Fibroblast of lung (primary cell): Measurements from ENCODE around the gene RPL36AL. TPM values are rescaled to one million over a fixed set of nuclear protein-coding genes. Genes with fewer than 3 reads are reported as not detected.

Experiments used
- DNase-seq, 2 donors: peaks; one replicate each; pipeline versions ENCODE4 v3.0.0 to v3.0.0-alpha.2; 2010; ENCODE audit warnings: low read depth in 2 of 2
- H2AFZ ChIP-seq: 2 replicates; pipeline ENCODE4 v1.5.1; 2012; ENCODE audit warnings: low read length, control low read depth, inconsistent platforms
- H3K27ac ChIP-seq: 2 replicates; pipeline ENCODE4 v1.5.1; 2011; ENCODE audit warnings: low read length, control low read depth; ENCODE audit not compliant: insufficient read depth
- H3K27me3 ChIP-seq: 2 replicates; pipeline ENCODE4 v1.5.1; 2011; ENCODE audit warnings: mild to moderate bottlenecking, low read length; ENCODE audit not compliant: control insufficient read depth, insufficient read depth
- H3K36me3 ChIP-seq: 2 replicates; pipeline ENCODE4 v1.5.1; 2011; ENCODE audit warnings: low read length; ENCODE audit not compliant: control insufficient read depth, insufficient read depth
- H3K4me1 ChIP-seq: 2 replicates; pipeline ENCODE4 v1.5.1; 2011; ENCODE audit warnings: low read length; ENCODE audit not compliant: control insufficient read depth, insufficient read depth; ENCODE audit errors: extremely low read depth
- H3K4me2 ChIP-seq: 2 replicates; pipeline ENCODE4 v1.5.1; 2011; ENCODE audit warnings: low read length, control low read depth; ENCODE audit not compliant: insufficient read depth; ENCODE audit errors: extremely low read depth
- H3K4me3 ChIP-seq, 4 experiments: fragments of 200-600 bp in 1 of 4; sonication (generic) in 1 of 4; replicated peaks in 1 of 4; 2 replicates each; pipeline ENCODE4 v1.5.1; 2011 to 2016; ENCODE audit warnings: low read length in 4 of 4, low read depth in 3 of 4, mild to moderate bottlenecking in 3 of 4, control low read depth in 2 of 4, inconsistent platforms in 1 of 4, mixed read lengths in 1 of 4; ENCODE audit not compliant: insufficient read depth in 1 of 4; ENCODE audit errors: control extremely low read depth in 1 of 4
- H3K79me2 ChIP-seq: 2 replicates; pipeline ENCODE4 v1.5.1; 2012; ENCODE audit warnings: mild to moderate bottlenecking, low read length, inconsistent platforms; ENCODE audit not compliant: control insufficient read depth, insufficient read depth
- H3K9ac ChIP-seq: 2 replicates; pipeline ENCODE4 v1.5.1; 2011; ENCODE audit warnings: mild to moderate bottlenecking, low read length, control low read depth; ENCODE audit not compliant: insufficient read depth
- H3K9me3 ChIP-seq: 2 replicates; pipeline ENCODE4 v1.5.1; 2012; ENCODE audit warnings: low read depth, low read length; ENCODE audit not compliant: control insufficient read depth, insufficient read depth
- H4K20me1 ChIP-seq: 2 replicates; pipeline ENCODE4 v1.5.1; 2011; ENCODE audit warnings: low read length; ENCODE audit not compliant: control insufficient read depth, insufficient read depth; ENCODE audit errors: extremely low read depth
- EZH2 ChIP-seq: IDR thresholded peaks from 2 replicates; pipeline ENCODE4 v1.5.1; 2012; ENCODE audit warnings: low read length, control low read depth, mild to moderate bottlenecking; ENCODE audit errors: missing control alignments
- polyA plus RNA-seq, 2 donors: library from polyadenylated mRNA; depleted of rRNA in 1 of 2; stranded (reverse) in 1 of 2; unstranded in 1 of 2; fragments of >200 nt; gene quantifications; 2 replicates each; pipeline ENCODE4 v1.2.1, GENCODE V29; 2011 to 2012; ENCODE audit warnings: missing spikeins in 1 of 2
- total RNA-seq: library from RNA; depleted of rRNA; stranded (reverse); fragments of >200 nt; gene quantifications from 2 replicates; pipeline ENCODE4 v1.2.1, GENCODE V29; 2014
- TF ChIP-seq, protein P1 (sequence below), 2 donors: IDR thresholded peaks in 1 of 2; conservative IDR thresholded peaks in 1 of 2; 1 replicate in 1 of 2; 2 replicates in 1 of 2; pipeline ENCODE4 v1.5.1; 2011 to 2012; ENCODE audit warnings: low read length in 2 of 2, control low read depth in 1 of 2, inconsistent platforms in 1 of 2, low read depth in 1 of 2, mild to moderate bottlenecking in 1 of 2

The RPL36AL gene
- total and polyA plus RNA-seq, 2 donors (not counting 1 experiment from before 2014, with no cell fraction given), result 281 to 383 TPM

DNA sequence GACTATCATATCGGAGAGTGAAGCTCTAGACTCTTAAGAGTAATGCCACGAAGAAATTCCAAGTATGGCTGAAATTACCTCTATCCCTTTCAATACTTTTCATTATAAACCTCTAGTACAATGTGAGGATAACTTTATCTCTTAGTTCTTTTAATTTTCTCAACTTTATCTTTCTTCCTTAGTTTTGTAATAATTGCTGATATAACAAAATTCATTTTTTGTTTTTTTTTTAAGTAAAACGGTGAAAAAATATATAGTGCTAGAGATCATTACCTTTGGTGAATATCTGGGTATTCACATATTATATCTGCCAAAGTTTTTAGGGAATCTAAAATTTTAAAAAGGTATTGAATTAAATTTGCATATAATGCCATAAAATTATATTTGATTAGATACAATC, 34.1 kb upstream of the RPL36AL start:
- Histone ChIP-seq H3K9ac (no peak overlapping the region), H3K79me2 (no peaks in the 10 kb centered on the region), H3K27ac (no peak overlapping the region), H3K9me3 (no peaks in the 10 kb centered on the region), H3K4me1 (no peaks in the 10 kb centered on the region), H3K36me3 (no peaks in the 10 kb centered on the region), H3K4me2 (no peak overlapping the region), H3K4me3 (no peak overlapping the region), H2AFZ (no peak overlapping the region), H4K20me1 (no peaks in the 10 kb centered on the region), H3K27me3 (no peaks in the 10 kb centered on the region)
- TF ChIP-seq EZH2, result no peak
- TF ChIP-seq, protein P1, sequence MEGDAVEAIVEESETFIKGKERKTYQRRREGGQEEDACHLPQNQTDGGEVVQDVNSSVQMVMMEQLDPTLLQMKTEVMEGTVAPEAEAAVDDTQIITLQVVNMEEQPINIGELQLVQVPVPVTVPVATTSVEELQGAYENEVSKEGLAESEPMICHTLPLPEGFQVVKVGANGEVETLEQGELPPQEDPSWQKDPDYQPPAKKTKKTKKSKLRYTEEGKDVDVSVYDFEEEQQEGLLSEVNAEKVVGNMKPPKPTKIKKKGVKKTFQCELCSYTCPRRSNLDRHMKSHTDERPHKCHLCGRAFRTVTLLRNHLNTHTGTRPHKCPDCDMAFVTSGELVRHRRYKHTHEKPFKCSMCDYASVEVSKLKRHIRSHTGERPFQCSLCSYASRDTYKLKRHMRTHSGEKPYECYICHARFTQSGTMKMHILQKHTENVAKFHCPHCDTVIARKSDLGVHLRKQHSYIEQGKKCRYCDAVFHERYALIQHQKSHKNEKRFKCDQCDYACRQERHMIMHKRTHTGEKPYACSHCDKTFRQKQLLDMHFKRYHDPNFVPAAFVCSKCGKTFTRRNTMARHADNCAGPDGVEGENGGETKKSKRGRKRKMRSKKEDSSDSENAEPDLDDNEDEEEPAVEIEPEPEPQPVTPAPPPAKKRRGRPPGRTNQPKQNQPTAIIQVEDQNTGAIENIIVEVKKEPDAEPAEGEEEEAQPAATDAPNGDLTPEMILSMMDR (conservative IDR thresholded peaks at IDR 0.05 in 1 of 2, IDR thresholded peaks at IDR 0.05 in 1 of 2; ENCODE audit: low read depth in 1 of 2, low read length in 2 of 2), result no peak
- DNase-seq, result no peak

DNA sequence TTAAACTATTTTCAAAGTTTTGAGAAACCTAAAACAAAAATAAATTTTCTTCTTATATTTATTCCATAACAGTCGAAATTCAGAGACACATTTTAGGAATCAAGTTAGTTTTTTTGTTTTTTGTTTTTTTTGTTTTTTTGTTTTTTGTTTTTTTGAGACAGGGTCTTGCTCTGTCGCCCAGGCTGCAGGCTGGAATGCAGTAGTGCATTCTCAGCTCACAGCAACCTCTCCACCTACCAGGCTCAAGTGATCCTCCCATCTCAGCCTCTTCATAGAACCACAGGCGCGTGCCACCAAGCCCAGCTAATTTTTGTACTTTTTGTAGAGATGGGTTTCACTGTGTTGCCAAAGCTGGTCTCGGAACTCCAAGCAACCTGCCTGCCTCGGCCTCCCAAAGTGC, 33.1 kb upstream of the RPL36AL start:
- Histone ChIP-seq H2AFZ (no peak overlapping the region), H3K27me3 (no peaks in the 10 kb centered on the region), H3K4me3 (no peak overlapping the region), H3K79me2 (no peaks in the 10 kb centered on the region), H3K9me3 (no peaks in the 10 kb centered on the region), H3K36me3 (no peaks in the 10 kb centered on the region), H4K20me1 (no peaks in the 10 kb centered on the region), H3K4me2 (no peak overlapping the region), H3K9ac (no peak overlapping the region), H3K4me1 (no peaks in the 10 kb centered on the region), H3K27ac (no peak overlapping the region)
- no peak for DNase-seq
- TF ChIP-seq EZH2, result no peak
- TF ChIP-seq, protein P1 (conservative IDR thresholded peaks at IDR 0.05 in 1 of 2, IDR thresholded peaks at IDR 0.05 in 1 of 2; ENCODE audit: low read depth in 1 of 2, low read length in 2 of 2), result no peak

DNA sequence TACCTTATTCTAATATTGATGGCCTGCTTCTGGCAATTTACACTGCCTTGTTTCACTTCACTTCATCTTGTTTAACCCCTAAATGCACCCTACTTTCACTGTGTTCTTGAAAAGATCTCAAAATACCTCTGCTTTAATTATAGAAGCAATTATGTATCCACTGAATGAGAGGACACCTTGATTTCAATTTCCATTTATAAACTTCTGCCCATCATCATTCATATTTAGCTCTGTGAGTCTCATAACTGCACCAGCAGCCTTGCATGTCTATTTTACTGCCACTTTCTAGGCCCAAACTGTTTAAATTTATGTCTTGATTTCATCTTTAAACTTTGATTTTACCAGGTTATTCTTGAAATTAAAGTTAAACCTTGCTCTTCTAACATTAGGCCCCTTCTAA, 21.7 kb upstream of the RPL36AL start:
- Histone ChIP-seq H4K20me1 (no peaks in the 10 kb centered on the region), H3K79me2 (peaks cover 21% of the 10 kb centered on the region), H3K36me3 (peaks cover 4% of the 10 kb centered on the region), H3K27me3 (no peaks in the 10 kb centered on the region), H2AFZ (no peak overlapping the region), H3K27ac (no peak overlapping the region), H3K9ac (no peak overlapping the region), H3K4me2 (no peak overlapping the region), H3K4me3 (no peak overlapping the region), H3K4me1 (peaks cover 2% of the 10 kb centered on the region), H3K9me3 (no peaks in the 10 kb centered on the region)
- TF ChIP-seq EZH2, result no peak
- TF ChIP-seq, protein P1 (conservative IDR thresholded peaks at IDR 0.05 in 1 of 2, IDR thresholded peaks at IDR 0.05 in 1 of 2; ENCODE audit: low read depth in 1 of 2, low read length in 2 of 2), result no peak
- no peak for DNase-seq
